ENCODE results near the gene KLHL22.
"Not testable (repeated sequence)": the region's sequence is repeated elsewhere in the genome, so short reads cannot be mapped to it uniquely, and the experiment has no call there.

DNA sequence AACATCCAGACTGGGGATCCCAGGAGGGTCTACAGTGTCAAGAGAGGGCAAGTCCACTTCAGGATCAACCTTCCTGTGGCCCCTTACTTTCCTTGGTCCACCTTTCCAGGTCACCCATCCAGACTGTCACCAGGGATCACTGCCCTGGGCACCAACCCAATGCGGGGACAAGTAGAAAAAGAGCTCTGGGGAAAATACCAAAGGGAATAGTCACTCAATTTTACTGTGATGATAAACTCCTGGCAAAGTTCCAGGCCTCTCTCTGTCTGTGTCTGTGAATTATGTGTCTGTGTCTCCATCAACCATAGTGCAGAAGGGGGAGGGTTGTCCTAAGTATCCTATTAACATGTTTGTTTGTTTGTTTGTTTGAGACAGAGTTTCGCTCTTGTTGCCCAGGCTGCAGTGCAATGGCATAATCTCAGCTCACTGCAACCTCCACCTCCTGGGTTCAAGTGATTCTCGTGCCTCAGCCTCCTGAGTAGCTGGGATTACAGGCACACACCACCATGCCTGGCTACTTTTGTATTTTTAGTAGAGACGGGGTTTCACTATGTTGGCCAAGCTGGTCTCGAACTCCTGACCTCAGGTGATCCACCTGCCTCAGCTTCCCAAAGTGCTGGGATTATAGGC lies 8.8 kb upstream of the KLHL22 start:
- TF ChIP-seq, protein P1, sequence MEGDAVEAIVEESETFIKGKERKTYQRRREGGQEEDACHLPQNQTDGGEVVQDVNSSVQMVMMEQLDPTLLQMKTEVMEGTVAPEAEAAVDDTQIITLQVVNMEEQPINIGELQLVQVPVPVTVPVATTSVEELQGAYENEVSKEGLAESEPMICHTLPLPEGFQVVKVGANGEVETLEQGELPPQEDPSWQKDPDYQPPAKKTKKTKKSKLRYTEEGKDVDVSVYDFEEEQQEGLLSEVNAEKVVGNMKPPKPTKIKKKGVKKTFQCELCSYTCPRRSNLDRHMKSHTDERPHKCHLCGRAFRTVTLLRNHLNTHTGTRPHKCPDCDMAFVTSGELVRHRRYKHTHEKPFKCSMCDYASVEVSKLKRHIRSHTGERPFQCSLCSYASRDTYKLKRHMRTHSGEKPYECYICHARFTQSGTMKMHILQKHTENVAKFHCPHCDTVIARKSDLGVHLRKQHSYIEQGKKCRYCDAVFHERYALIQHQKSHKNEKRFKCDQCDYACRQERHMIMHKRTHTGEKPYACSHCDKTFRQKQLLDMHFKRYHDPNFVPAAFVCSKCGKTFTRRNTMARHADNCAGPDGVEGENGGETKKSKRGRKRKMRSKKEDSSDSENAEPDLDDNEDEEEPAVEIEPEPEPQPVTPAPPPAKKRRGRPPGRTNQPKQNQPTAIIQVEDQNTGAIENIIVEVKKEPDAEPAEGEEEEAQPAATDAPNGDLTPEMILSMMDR (IDR thresholded peaks at IDR 0.05), result not testable (repeated sequence)
- not testable (repeated sequence) for TF ChIP-seq POLR2A (IDR thresholded peaks at IDR 0.05)
